Natural killer cell (primary cell): ENCODE measurements around the gene C2CD2. TPM values are rescaled to one million over a fixed set of nuclear protein-coding genes. Genes with fewer than 3 reads are reported as not detected.

ENCODE experiments used
- ATAC-seq, 3 donors: fragments of 150-1000 bp in 2 of 3; fragments of 200-7000 bp in 1 of 3; cut with Tn5 transposase; 1 replicate in 1 of 3; 2 replicates in 2 of 3; pipeline ENCODE4 v1.10.0; 2021; ENCODE audit warnings: mild to moderate bottlenecking in 2 of 3, moderate library complexity in 2 of 3
- DNase-seq, 2 donors: peaks; one replicate each; pipeline versions ENCODE4 v3.0.0 to v3.0.0-alpha.2; 2013 to 2021; ENCODE audit warnings: mixed read lengths in 1 of 2
- H3K27ac ChIP-seq: one replicate; pipeline ENCODE4 v1.5.1; 2013; ENCODE audit warnings: mild to moderate bottlenecking, low read length
- H3K27me3 ChIP-seq: one replicate; pipeline ENCODE4 v1.6.1; 2013; ENCODE audit warnings: low read length; ENCODE audit not compliant: control insufficient read depth, insufficient read depth
- H3K36me3 ChIP-seq: one replicate; pipeline ENCODE4 v1.6.1; 2013; ENCODE audit warnings: low read length; ENCODE audit not compliant: control insufficient read depth, insufficient read depth
- H3K4me1 ChIP-seq: one replicate; pipeline ENCODE4 v1.6.1; 2013; ENCODE audit warnings: low read length; ENCODE audit not compliant: control insufficient read depth, insufficient read depth
- H3K4me3 ChIP-seq: one replicate; pipeline ENCODE4 v1.5.1; 2013; ENCODE audit warnings: low read length
- H3K9me3 ChIP-seq: one replicate; pipeline ENCODE4 v1.6.1; 2013; ENCODE audit warnings: low read length; ENCODE audit not compliant: control insufficient read depth, insufficient read depth
- H3K27ac Mint-ChIP-seq, 2 donors: one replicate each; pipeline ENCODE4 v1.8.0; 2022; ENCODE audit warnings: mild to moderate bottlenecking in 2 of 2, mixed read lengths in 2 of 2, moderate library complexity in 1 of 2
- H3K27me3 Mint-ChIP-seq, 2 donors: one replicate each; pipeline ENCODE4 v1.8.0; 2022; ENCODE audit warnings: low read depth in 2 of 2, mixed read lengths in 2 of 2
- H3K36me3 Mint-ChIP-seq: one replicate; pipeline ENCODE4 v1.8.0; 2022; ENCODE audit warnings: mixed read lengths
- H3K4me1 Mint-ChIP-seq, 2 donors: one replicate each; pipeline ENCODE4 v1.8.0; 2022; ENCODE audit warnings: mixed read lengths in 2 of 2
- H3K4me3 Mint-ChIP-seq: one replicate; pipeline ENCODE4 v1.8.0; 2022; ENCODE audit warnings: mild to moderate bottlenecking, moderate library complexity, mixed read lengths
- H3K9me3 Mint-ChIP-seq, 2 donors: one replicate each; pipeline ENCODE4 v1.8.0; 2022; ENCODE audit warnings: mixed read lengths in 2 of 2
- CTCF ChIP-seq: fragments of 200-600 bp; IDR thresholded peaks from one replicate; pipeline ENCODE4 v1.8.0; 2022; ENCODE audit warnings: antibody characterized with exemption
- WGBS: methylation state at CpG from one replicate; pipeline ENCODE4 v1.1.7; 2013; ENCODE audit warnings: missing lambda C conversion rate; ENCODE audit not compliant: insufficient coverage; 5-methylcytosine and 5-hydroxymethylcytosine counted together
- intact Hi-C: fragments of 100-400 bp; cut with micrococcal nuclease; formaldehyde crosslinking; loops from one replicate; pipeline ENCODE4 v1.14.2; 2022
- total RNA-seq, 4 donors: library from RNA; stranded (reverse); fragments of 120-200 nt in 1 of 4; gene quantifications; one replicate each; pipeline versions ENCODE4 v1.2.3 to v1.2.4, GENCODE V29; 2013 to 2022

The C2CD2 gene
- total RNA-seq, 3 donors from 2014 or later (not counting 1 experiment from before 2014, with no cell fraction given): 2.1 to 10.1 (median 8.9) TPM

GRCh38 chr21:41941941-41942340, 11.9 kb downstream of the C2CD2 start:
- 96% methylated on average over 12 of the region's 12 CpGs for WGBS
- no peak overlapping the region for H3K4me3 ChIP-seq

GRCh38 chr21:41940431-41940830, 13.4 kb downstream of the C2CD2 start:
- H3K27ac Mint-ChIP-seq: no peak overlapping the region
- intact Hi-C loops: no loop called here
- DNase-seq (no peak), ATAC-seq (no peak)
- H3K27me3 Mint-ChIP-seq: peaks cover 5 to 10% of the 10 kb centered on the region in 2 donors
- H3K9me3 Mint-ChIP-seq: no peaks in the 10 kb centered on the region
- no peaks in the 10 kb centered on the region for H3K36me3 Mint-ChIP-seq
- TF ChIP-seq CTCF: no peak
- no peaks in the 10 kb centered on the region for H3K36me3 ChIP-seq
- no peak overlapping the region for H3K4me3 ChIP-seq
- H3K4me1 Mint-ChIP-seq: no peaks in the 10 kb centered on the region
- no peaks in the 10 kb centered on the region for H3K9me3 ChIP-seq
- no peaks in the 10 kb centered on the region for H3K4me1 ChIP-seq
- WGBS: 80% methylated on average over 3 of the region's 3 CpGs
- H3K27ac ChIP-seq: no peak overlapping the region
- no peaks in the 10 kb centered on the region for H3K27me3 ChIP-seq
- no peak overlapping the region for H3K4me3 Mint-ChIP-seq

More at GRCh38 chr21:41941941-41942340, 11.9 kb downstream of the C2CD2 start:
- intact Hi-C loops: no loop called here
- Mint-ChIP-seq H3K4me1 (no peaks in the 10 kb centered on the region), H3K27ac (no peak overlapping the region), H3K9me3 (no peaks in the 10 kb centered on the region), H3K36me3 (no peaks in the 10 kb centered on the region), H3K27me3 (peaks cover 3 to 5% of the 10 kb centered on the region in 2 donors), H3K4me3 (no peak overlapping the region)
- Histone ChIP-seq H3K27ac (no peak overlapping the region), H3K9me3 (no peaks in the 10 kb centered on the region), H3K4me1 (no peaks in the 10 kb centered on the region), H3K27me3 (no peaks in the 10 kb centered on the region), H3K36me3 (no peaks in the 10 kb centered on the region)
- TF ChIP-seq CTCF: no peak
- no peak for ATAC-seq
- no peak for DNase-seq

- WGBS: 92% methylated on average over 8 of the region's 8 CpGs
- H3K36me3 Mint-ChIP-seq: no peaks in the 10 kb centered on the region
These were observed 14.4 kb downstream of the C2CD2 start for GRCh38 chr21:41939391-41939790.

More at GRCh38 chr21:41939391-41939790, 14.4 kb downstream of the C2CD2 start:
- Histone ChIP-seq H3K4me1 (no peaks in the 10 kb centered on the region), H3K27ac (no peak overlapping the region), H3K27me3 (peaks cover under 1% of the 10 kb centered on the region), H3K9me3 (no peaks in the 10 kb centered on the region), H3K4me3 (no peak overlapping the region), H3K36me3 (no peaks in the 10 kb centered on the region)
- Mint-ChIP-seq H3K27me3 (peaks cover 9 to 12% of the 10 kb centered on the region in 2 donors), H3K27ac (no peak overlapping the region), H3K9me3 (no peaks in the 10 kb centered on the region), H3K4me3 (no peak overlapping the region), H3K4me1 (no peaks in the 10 kb centered on the region)
- intact Hi-C loops: no loop called here
- DNase-seq (no peak), ATAC-seq (no peak)
- TF ChIP-seq CTCF: no peak
